HG02642 (cell line): ENCODE measurements around the gene RYR1.

Source experiments
- ATAC-seq: cut with Tn5 transposase; IDR thresholded peaks from one replicate; pipeline ENCODE4 v1.9.1; 2021; ENCODE audit warnings: mild to moderate bottlenecking; ENCODE audit not compliant: unreplicated experiment, poor library complexity

The RYR1 gene

DNA sequence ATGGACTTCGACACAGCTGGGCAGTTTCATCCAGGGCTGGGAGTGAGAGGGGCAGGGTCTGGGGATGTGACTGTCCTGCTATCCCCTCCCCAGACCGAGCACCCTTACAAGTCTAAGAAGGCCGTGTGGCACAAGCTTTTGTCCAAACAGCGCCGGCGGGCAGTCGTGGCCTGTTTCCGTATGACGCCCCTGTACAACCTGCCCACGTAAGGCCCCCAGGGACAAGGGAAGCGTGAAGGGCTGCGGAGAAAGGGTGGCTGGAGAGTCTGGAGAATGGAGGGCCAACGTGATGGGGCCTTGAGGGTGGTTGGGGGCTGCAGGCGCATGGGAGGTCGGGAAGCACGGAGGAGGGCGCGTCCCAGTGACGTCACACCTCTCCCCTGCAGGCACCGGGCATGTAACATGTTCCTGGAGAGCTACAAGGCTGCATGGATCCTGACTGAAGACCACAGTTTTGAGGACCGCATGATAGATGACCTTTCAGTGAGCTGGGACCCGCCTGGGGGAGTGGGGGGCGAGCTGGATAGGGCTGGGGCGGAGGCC, 94.8 kb downstream of the RYR1 start:
- no peak for ATAC-seq

DNA sequence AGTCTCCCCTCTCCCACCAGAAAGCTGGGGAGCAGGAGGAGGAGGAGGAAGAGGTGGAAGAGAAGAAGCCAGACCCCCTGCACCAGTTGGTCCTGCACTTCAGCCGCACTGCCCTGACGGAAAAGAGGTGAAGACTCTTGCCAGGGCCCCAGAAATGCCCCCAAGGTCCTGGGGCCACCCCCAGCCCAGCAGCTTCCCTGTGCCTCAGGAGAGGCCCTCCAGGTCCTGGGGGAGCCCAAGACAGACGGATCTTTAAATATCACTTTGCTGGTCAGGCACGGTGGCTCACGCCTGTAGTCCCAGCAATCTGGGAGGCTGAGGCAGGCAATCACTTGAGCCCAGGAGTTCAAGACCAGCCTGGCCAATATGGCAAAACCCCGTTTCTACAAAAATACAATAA, 95.4 kb downstream of the RYR1 start:
- no peak for ATAC-seq

DNA sequence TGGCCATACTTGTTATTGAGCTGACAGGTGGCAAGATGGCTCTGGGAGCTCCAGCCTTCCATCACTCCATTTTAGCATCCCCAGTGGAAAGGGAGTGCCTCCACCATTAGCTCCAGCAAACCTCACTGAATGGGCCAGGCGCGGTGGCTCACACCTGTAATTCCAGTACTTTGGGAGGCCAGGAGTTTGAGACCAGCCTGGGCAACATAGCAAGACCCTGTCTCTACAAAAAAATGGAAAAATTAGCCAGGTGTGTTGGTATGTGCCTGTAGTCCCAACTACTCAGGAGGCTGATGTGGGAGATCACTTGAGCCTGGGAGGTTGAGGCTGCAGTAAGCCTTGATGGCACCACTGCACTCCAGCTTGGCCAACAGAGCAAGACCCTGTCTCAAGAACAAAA, 98.0 kb downstream of the RYR1 start:
- no peak for ATAC-seq

DNA sequence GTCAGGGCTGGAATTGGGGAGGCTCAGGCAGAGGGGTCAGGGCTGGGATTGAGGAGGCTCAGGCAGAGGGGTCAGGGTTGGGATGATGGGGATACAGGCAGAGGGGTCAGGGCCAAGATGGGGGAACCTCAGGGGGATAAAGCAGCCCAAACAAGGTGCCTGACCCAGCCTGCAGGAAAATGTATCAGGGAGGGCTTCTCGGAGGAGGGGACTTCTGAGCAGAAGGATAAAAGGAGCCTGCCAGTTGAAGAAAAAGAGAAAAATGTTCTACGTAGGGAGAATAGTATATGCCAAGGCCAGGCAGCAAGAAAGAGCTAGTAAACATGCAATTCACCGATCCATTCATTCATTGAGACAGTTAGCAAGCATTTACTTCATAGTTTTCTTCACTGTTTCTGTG, 99.4 kb downstream of the RYR1 start:
- no peak for ATAC-seq

DNA sequence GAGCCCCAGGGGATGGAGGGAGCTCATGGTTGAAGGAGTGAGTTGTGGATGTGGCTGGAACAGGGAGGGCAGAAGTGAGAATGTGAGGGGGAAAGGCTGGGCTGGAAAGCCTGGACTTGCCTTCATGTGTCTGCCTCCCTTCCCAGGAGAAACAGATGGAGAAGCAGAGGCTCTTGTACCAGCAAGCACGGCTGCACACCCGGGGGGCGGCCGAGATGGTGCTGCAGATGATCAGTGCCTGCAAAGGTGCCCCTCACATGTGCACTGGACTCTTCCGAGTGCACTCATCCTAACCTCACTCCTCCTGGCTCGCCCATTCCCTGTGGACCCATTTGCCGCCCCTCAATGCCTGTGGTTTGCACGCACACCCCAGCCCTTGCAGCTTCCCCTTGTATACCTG, 101.1 kb downstream of the RYR1 start:
- ATAC-seq: no peak

DNA sequence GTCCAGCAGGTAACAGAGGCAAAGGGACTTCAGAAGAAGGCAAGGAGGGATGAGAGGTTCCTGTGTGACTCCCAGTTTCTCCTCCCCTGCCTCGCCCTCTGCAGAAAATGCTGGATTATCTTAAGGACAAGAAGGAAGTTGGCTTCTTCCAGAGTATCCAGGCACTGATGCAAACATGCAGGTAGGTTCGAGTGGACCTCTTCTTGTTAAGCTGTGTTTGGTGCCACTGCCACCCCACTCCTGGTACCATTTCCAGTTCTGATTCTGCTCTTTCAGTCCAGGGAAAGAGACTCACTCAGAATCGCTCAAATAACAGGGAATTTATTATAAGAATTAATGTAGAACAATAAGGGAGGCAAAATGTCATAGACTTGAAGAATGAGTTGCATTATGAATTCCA, 101.7 kb downstream of the RYR1 start:
- no peak for ATAC-seq

DNA sequence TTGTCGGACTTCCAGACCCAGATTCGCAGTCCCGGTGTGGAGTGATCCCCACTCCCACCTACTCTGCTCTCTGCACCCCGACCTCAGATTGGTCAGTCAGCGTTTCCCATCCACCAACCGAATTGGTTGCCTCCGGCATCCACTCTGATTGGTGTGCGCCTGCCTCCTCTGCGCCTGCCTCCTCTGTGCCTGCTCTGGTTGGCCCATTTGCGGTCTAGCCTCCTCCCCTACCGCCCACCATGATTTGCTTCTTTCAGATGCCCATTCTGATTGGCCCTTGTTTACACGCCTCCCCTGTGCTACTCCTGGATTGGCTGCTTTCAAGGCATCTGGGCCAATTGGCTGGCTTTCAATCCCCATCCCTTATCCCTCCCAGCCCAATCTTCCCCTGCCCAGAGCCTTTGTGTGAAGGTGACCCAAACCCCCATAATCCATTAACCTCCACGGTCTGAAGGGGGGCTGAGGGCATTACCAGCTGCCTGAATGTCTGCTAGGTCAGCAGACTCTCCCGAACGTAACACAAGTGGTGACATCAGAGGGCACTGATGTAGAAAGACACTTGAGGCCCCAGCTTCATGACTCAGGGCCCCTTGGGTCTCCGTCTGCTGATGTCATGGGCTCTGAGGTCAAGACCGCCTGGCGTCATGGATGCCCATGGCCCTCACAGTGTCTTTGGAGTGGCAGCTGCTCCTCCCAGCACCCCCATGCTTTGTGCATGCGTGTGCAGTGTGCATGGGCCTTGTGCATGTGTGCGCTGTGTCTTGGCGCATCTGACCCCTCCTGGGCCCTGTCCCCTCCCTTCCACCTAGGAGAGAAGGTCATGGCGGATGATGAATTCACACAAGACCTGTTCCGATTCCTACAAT, 103.8 kb downstream of the RYR1 start:
- ATAC-seq: no peak

DNA sequence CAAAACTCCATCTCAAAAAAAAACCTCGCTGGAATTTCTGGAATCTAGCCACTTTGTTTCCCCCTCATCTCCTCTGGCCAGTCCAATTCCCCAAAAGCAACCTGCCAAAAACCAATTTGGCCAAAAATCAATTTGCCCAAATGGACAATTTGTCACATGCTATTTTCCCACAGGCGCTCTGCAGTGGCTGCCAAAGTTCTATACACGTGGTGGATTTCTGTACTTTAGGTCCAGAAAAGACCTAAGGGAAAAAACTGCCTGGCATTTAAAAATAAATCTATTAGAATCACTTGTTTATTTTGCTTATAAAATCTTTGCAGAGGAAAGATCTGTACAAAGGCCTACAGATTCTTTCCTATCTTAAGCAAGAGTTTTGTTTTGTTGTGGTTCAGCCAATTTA, 104.9 kb downstream of the RYR1 start:
- no peak for ATAC-seq

DNA sequence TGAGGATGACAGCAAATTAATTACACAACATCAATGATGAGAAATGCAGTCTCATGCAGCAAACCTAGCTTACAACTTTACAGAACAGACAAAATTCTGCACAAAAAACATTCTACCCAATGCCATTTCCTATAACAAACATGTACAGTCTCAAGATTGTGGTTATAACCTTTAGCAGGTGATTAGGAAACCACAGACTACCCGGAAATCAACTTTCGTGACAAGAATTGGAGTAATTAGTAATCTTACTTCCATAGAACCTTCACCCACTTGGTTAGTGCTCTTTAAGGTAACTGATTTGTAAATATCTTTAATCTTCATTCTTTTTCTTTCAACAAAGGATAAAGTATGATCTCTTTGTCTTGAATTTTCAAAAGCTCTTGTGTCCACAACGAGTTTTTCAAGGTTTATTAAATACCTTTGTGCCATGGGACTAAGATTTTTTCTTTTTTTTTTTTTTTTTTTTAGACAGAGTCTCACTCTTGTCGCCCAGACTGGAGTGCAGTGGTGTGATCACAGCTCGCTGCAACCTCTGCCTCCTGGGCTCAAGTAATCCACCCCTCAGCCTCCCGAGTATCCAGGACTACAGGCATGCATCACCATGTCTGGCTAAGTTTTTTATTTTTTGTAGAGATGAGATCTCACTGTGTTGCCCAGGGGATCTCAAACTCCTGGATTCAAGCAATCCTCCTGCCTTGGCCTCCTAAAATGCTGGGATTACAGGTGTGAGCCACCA, 105.5 kb downstream of the RYR1 start:
- ATAC-seq: no peak

DNA sequence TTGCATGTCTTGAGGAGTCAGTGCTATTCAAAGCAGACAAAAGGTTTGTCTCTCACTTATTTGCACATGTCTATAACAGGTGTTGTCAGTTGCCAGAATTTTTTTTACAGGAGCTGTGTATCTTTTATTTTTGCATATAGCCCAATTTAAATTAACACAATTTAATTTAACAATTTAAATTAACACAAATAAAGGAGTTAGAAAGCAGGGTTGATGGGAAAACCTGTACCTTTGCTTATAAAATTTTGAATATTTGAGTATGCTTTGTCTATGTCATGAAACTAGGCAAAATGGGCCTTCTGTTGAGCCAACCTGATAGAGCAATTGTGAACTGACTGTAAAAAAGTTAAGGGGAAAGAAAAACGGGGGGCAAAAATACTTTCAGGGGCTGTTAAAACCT, 106.3 kb downstream of the RYR1 start:
- no peak for ATAC-seq

DNA sequence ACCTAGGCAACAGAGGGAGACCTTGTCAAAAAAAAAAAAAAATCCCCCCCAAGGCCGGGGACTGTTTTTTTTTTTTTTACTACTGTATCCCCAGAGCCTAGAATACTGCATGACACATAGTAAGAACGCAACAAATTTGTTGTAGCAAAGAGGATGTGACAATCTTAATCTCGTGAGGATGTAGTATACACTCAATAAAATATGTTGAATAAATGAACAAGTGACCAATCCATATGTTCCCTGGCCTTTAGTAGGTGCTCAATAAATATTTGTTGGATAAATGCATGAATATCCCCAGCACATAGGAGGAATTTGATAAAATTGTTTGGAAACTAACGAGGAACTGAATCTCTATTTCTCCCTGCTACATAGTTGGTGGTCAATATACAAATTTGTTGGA, 108.5 kb downstream of the RYR1 start:
- no peak for ATAC-seq

DNA sequence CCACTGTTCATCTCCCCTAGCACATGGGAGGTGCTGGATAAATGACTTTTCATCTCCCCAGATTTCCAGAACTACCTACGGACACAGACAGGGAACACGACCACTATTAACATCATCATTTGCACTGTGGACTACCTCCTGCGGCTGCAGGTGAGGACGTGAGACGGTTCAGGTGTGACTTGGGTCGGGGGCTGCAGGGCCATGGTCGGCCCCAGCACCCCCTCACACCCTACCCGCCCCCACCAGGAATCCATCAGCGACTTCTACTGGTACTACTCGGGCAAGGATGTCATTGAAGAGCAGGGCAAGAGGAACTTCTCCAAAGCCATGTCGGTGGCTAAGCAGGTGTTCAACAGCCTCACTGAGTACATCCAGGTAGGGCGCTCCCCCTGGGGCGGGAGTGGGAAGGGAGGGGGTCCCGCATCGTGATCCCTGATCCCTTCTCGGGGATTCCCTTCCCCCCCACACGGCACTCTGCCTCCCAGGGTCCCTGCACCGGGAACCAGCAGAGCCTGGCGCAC, 109.9 kb downstream of the RYR1 start:
- no peak for ATAC-seq

DNA sequence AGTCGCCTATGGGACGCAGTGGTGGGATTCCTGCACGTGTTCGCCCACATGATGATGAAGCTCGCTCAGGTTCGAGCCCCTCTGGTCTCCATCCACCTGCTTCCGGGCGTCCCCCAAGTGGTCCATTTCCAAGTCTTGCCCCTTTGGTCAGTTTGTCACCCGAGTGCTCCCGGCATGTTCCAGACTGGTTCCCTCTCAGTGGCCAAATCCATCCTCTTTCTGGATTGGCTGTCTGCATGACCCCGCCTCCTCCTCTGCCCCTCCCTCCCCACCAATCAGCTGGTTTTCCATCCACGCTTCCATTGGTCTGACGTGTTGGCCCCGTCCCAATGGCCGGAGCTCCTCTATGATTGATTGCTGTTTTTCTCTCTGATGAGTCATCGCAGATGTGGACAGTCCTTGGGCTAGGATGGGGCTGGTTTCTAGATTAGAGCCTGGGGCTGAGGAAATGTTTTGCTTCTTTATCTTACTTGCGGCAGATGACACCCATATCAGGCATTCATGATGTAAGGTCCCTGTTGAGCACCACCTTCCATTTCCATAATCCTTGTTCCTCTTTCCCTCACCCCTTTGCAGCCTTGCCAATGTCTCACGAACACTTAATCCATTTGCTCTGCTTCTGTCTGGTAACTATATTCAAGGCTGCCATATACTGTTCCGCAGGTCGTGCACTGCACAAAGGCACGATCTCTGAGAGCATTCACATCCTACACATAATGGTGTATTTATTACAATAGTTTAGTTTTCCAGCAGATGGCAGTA, 110.5 kb downstream of the RYR1 start:
- ATAC-seq: no peak

DNA sequence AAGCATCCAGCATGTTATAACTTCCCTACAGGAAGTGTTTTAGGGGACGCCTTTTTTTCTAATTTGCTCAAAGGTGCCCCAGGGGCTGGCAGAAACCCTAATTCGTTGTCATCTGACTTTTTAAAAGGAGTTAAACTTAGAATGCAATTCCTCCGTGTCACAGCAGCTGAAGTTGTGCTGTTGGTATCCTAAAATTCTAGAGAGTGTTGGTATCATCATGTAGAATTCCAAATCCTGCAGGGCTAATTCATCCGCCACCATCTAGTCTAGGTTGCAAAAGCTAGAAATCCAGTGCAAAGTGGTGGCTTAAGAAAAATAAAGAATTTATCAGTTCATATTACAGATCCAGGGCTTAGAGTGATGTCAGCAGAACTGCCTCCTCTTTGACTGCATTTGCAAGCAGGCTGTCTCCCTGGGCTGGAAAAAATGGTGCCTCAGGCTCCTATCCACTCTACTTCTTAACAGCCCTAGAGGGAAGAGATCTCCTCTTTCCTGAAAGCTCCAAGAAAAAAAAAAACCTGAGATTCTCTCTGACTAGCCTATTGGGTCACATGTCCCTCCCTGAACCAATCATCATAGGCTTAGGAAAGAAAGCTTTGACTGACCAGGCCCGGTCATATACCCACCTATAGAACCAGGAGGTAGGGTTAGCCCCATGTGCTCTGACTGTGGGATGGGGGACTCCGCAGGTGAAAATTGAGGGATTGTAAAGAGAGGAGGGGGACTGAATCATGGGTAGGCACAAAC, 111.3 kb downstream of the RYR1 start:
- ATAC-seq: no peak

DNA sequence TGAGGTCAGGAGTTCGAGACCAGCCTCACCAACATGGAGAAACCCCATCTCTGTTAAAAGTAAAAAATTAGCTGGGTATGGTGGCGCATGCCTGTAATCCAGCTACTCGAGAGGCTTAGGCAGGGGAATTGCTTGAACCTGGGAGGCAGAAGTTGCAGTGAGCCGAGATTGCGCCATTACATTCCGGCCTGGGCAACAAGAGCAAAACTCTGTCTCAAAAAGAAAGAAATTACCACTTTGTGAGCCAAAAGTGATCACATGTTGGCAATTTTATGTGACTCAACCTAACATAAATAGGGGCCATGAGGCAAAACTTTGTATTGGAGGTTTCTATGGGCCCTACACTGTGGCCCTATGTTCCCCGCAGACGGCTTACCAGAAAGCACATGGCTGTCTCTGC, 112.1 kb downstream of the RYR1 start:
- ATAC-seq: no peak

DNA sequence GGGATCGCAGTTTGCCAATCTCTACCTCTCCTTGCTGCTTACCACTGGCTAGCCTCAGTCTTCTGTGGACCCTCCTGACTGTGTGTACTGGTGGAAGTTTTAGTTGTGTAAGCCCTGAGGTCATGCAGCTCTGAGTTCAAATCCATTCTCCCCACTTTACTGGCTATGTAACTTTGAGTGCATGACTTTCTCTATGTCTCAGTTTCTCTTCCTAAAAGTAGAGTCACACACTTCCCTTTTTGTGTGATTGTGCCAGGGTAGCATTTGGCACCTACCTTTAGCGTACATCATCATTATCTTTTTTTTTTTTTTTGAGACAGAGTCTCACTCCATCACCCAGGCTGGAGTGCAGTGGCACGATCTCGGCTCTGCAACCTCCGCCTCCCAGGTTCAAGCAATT, 113.9 kb downstream of the RYR1 start:
- no peak for ATAC-seq

DNA sequence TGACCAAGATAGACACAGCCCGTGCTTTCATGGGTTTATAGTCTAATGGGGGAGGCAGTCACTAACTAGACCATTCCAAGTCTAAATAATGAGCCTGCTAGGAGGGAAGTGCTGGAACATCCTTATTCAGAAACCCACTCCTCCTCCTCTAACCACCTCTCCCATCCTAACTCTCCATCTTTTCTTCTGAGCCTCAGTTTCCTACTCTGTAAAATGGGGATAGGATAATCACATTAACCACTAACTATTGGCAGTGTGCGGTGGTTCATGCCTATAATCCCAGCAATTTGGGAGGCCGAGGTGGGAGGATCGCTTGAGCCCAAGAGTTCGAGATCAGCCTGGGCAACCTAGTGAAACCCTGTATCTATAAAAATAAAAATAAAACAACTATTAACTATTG, 115.6 kb downstream of the RYR1 start:
- no peak for ATAC-seq

DNA sequence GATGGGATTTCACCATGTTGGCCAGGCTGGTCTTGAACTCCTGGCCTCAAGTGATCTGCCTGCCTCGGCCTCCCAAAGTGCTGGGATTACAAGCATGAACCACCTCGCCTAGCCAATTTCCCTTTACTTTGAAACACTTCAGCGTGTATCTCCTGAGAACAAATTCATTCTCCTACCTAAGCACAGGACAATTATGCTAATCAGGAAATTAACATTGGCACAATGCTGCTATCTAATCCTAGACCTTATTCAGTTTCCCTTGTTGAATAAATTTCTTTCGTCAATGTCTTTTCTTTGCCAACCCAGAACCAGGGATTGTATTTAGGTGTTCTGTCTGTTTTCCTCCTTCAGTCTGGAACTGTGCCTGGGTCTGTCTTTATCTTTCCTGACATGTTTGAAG, 116.5 kb downstream of the RYR1 start:
- ATAC-seq: no peak

DNA sequence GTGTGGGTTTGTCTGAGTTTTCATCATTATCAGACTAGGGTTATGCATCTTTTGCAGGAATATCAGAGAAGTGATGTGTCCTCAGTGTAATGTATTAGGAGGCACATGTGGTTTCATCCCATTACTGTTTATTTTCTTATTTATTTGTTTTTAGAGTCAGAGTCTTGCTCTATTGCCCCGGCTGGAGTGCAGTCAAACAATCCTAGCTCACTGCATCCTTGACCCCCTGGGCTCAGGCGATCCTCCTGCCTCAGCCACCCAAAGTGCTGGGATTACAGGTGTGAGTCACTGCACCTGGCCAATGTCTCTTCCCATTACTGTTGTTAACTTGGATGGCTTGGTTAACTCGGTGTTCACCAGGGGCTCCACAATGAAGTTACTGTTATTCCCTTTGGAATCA, 116.9 kb downstream of the RYR1 start:
- no peak for ATAC-seq

DNA sequence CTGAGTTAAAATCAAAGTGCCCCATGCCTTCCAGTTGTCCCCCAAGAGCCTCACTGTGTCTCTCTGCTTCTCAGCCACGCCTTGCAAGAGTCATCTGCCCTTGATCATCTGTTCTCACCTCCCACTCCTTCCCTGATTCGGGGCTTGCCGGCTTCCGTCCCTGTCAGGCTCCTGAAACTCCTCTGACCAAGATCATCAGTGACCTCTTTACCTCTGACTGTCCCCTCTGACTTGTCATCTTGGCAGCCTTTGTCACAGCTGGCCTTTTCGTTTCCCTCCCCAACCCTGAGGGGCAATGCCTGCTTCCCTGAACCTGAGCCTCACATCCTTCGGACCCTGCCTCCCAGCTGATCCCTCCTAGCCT, 117.9 kb downstream of the RYR1 start:
- ATAC-seq: peak; percentile 63
